Nephron progenitor cell (in vitro differentiated cells): ENCODE measurements around the gene RERE.

Experiments used
- DNase-seq: peaks from one replicate; pipeline ENCODE4 v3.0.0; 2021
- H3K27ac Mint-ChIP-seq: 2 replicates; pipeline ENCODE4 v1.8.0; 2021; ENCODE audit warnings: mild to moderate bottlenecking, moderate library complexity, mixed read lengths
- H3K27me3 Mint-ChIP-seq: 2 replicates; pipeline ENCODE4 v1.8.0; 2021; ENCODE audit warnings: mild to moderate bottlenecking, low read depth, mixed read lengths; ENCODE audit not compliant: poor library complexity
- H3K36me3 Mint-ChIP-seq: 2 replicates; pipeline ENCODE4 v1.8.0; 2021; ENCODE audit warnings: low read depth, mixed read lengths
- H3K4me1 Mint-ChIP-seq: 2 replicates; pipeline ENCODE4 v1.8.0; 2021; ENCODE audit warnings: mixed read lengths
- H3K4me3 Mint-ChIP-seq: 2 replicates; pipeline ENCODE4 v1.8.0; 2021; ENCODE audit warnings: mild to moderate bottlenecking, moderate library complexity, mixed read lengths
- H3K9me3 Mint-ChIP-seq: 2 replicates; pipeline ENCODE4 v1.8.0; 2021; ENCODE audit warnings: mild to moderate bottlenecking, moderate library complexity, mixed read lengths
- CTCF ChIP-seq: fragments of 200-600 bp; sonication (generic); IDR thresholded peaks from 2 replicates; pipeline ENCODE4 v1.5.0; 2021; ENCODE audit warnings: antibody characterized with exemption

Gene RERE

GRCh38 chr1:8435569-8436071 lies 381.8 kb downstream of the RERE start:
- no peaks in the 10 kb centered on the region for H3K9me3 Mint-ChIP-seq
- no peak overlapping the region for H3K4me3 Mint-ChIP-seq
- no peaks in the 10 kb centered on the region for H3K27me3 Mint-ChIP-seq
- DNase-seq = no peak
- peaks cover 40% of the 10 kb centered on the region for H3K36me3 Mint-ChIP-seq
- TF ChIP-seq CTCF = no peak
- peaks cover 81% of the 10 kb centered on the region for H3K4me1 Mint-ChIP-seq
- no peak overlapping the region for H3K27ac Mint-ChIP-seq

GRCh38 chr1:8434101-8434500 lies 383.3 kb downstream of the RERE start:
- peaks cover 75% of the 10 kb centered on the region for H3K4me1 Mint-ChIP-seq
- H3K9me3 Mint-ChIP-seq = no peaks in the 10 kb centered on the region
- H3K36me3 Mint-ChIP-seq = peaks cover 40% of the 10 kb centered on the region
- H3K27me3 Mint-ChIP-seq = no peaks in the 10 kb centered on the region
- DNase-seq = no peak
- peak overlapping the region; percentile 84 for H3K27ac Mint-ChIP-seq
- no peak overlapping the region for H3K4me3 Mint-ChIP-seq
- TF ChIP-seq CTCF = no peak

GRCh38 chr1:8431784-8432183 lies 385.7 kb downstream of the RERE start:
- no peak for DNase-seq
- peaks cover 64% of the 10 kb centered on the region for H3K4me1 Mint-ChIP-seq
- H3K36me3 Mint-ChIP-seq = peaks cover 47% of the 10 kb centered on the region
- no peak overlapping the region for H3K4me3 Mint-ChIP-seq
- no peak for TF ChIP-seq CTCF
- no peaks in the 10 kb centered on the region for H3K9me3 Mint-ChIP-seq
- no peaks in the 10 kb centered on the region for H3K27me3 Mint-ChIP-seq
- H3K27ac Mint-ChIP-seq = peak overlapping the region; percentile 46

- DNase-seq = no peak
- peaks cover 65% of the 10 kb centered on the region for H3K4me1 Mint-ChIP-seq
- no peaks in the 10 kb centered on the region for H3K27me3 Mint-ChIP-seq
- H3K27ac Mint-ChIP-seq = peak overlapping the region; percentile 20
- no peak for TF ChIP-seq CTCF
- H3K4me3 Mint-ChIP-seq = no peak overlapping the region
- no peaks in the 10 kb centered on the region for H3K9me3 Mint-ChIP-seq
- peaks cover 50% of the 10 kb centered on the region for H3K36me3 Mint-ChIP-seq
Measured at GRCh38 chr1:8431019-8431418, 386.4 kb downstream of the RERE start.

GRCh38 chr1:8430476-8430875 lies 387.0 kb downstream of the RERE start:
- no peak for TF ChIP-seq CTCF
- Mint-ChIP-seq H3K4me1 (peaks cover 67% of the 10 kb centered on the region), H3K9me3 (no peaks in the 10 kb centered on the region), H3K36me3 (peaks cover 47% of the 10 kb centered on the region), H3K27ac (no peak overlapping the region), H3K27me3 (no peaks in the 10 kb centered on the region), H3K4me3 (no peak overlapping the region)
- DNase-seq = no peak

- Mint-ChIP-seq H3K4me3 (no peak overlapping the region), H3K36me3 (peaks cover 38% of the 10 kb centered on the region), H3K9me3 (no peaks in the 10 kb centered on the region), H3K27ac (peak overlapping the region; percentile 77), H3K27me3 (no peaks in the 10 kb centered on the region), H3K4me1 (peaks cover 70% of the 10 kb centered on the region)
- TF ChIP-seq CTCF = no peak
- no peak for DNase-seq
Measured at GRCh38 chr1:8429549-8430110, 387.8 kb downstream of the RERE start.
